Activated T-cell treated with anti-CD3 and anti-CD28 coated beads, Interleukin-2, amount 50 U/mL, for 72 hours (primary cell): ENCODE results near the gene MAGEA11. TPM values are rescaled to one million over a fixed set of nuclear protein-coding genes. Genes with fewer than 3 reads are reported as not detected.
"Not testable (repeated sequence)": the region's sequence is repeated elsewhere in the genome, so short reads cannot be mapped to it uniquely, and the experiment has no call there.

ENCODE experiments used
- ATAC-seq, 2 donors: fragments of 150-1000 bp; cut with Tn5 transposase; replicated peaks in 1 of 2; 2 replicates each; pipeline ENCODE4 v1.10.0; 2021; ENCODE audit warnings: moderate library complexity in 2 of 2, mild to moderate bottlenecking in 1 of 2
- DNase-seq, 2 donors: peaks; one replicate each; pipeline ENCODE4 v3.0.0; 2021 to 2022; ENCODE audit warnings: mixed read lengths in 1 of 2
- H3K27ac Mint-ChIP-seq: one replicate; pipeline ENCODE4 v1.8.0; 2022; ENCODE audit warnings: mild to moderate bottlenecking, moderate library complexity, mixed read lengths
- H3K27me3 Mint-ChIP-seq: one replicate; pipeline ENCODE4 v1.8.0; 2022; ENCODE audit warnings: low read depth, mixed read lengths
- H3K36me3 Mint-ChIP-seq, 2 donors: one replicate each; pipeline ENCODE4 v1.8.0; 2022; ENCODE audit warnings: mixed read lengths in 2 of 2, mild to moderate bottlenecking in 1 of 2; ENCODE audit not compliant: insufficient read depth in 2 of 2
- H3K4me1 Mint-ChIP-seq: one replicate; pipeline ENCODE4 v1.8.0; 2022; ENCODE audit warnings: low read depth, mixed read lengths
- H3K4me3 Mint-ChIP-seq, 2 donors: one replicate each; pipeline ENCODE4 v1.8.0; 2022; ENCODE audit warnings: mild to moderate bottlenecking in 2 of 2, mixed read lengths in 2 of 2, moderate library complexity in 2 of 2
- H3K9me3 Mint-ChIP-seq, 2 donors: one replicate each; pipeline ENCODE4 v1.8.0; 2022; ENCODE audit warnings: mixed read lengths in 2 of 2
- total RNA-seq, 2 donors: library from RNA; stranded (reverse); gene quantifications; one replicate each; pipeline ENCODE4 v1.2.3, GENCODE V29; 2022

MAGEA11 gene
- not detected for total RNA-seq

- Mint-ChIP-seq H3K4me1 (no peaks in the 10 kb centered on the region), H3K27ac (no peak within 1 kb of the TSS), H3K36me3 (no peaks in the 10 kb centered on the region), H3K4me3 (no peak within 1 kb of the TSS), H3K9me3 (no peaks in the 10 kb centered on the region), H3K27me3 (peaks cover 6% of the 10 kb centered on the region)
- ATAC-seq = no peak
- no peak for DNase-seq
These were observed at the start of gene MAGEA11 for GRCh38 chrX:149711545-149712236. Gene MAGEA11, plus strand, starts transcription at chrX:149712060. Its CDS starts 1,100 bp downstream, at chrX:149713160.

DNA sequence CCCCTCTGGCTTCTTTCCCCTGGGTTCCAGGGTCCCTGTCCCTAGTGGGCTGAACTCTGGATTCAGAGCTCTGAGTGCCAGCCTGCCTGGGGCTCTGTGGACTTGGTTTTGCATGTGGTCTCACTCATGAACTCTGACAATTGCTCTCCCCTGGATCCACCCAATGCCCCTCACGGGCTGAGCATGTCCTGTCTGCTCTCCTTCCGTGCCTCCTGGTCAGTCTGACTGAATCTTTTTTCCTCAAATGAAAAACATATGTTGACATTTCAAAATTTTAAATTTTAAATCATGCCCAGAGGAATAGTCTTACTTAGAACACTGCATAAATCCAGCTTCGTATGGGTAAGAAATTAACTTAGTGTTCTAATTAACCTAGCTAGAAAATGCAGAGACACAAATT is 36.8 kb upstream of the MAGEA11 start:
- DNase-seq, H3K36me3 Mint-ChIP-seq, H3K4me3 Mint-ChIP-seq: not testable (repeated sequence)

GRCh38 chrX:149675554-149675953 is 36.3 kb upstream of the MAGEA11 start:
- not testable (repeated sequence) for H3K36me3 Mint-ChIP-seq, H3K4me3 Mint-ChIP-seq, H3K27me3 Mint-ChIP-seq, H3K9me3 Mint-ChIP-seq, H3K27ac Mint-ChIP-seq, H3K4me1 Mint-ChIP-seq, DNase-seq, ATAC-seq

More for the DNA sequence above, 36.8 kb upstream of the MAGEA11 start:
- not testable (repeated sequence) for H3K27ac Mint-ChIP-seq, H3K9me3 Mint-ChIP-seq, H3K27me3 Mint-ChIP-seq, ATAC-seq, H3K4me1 Mint-ChIP-seq

DNA sequence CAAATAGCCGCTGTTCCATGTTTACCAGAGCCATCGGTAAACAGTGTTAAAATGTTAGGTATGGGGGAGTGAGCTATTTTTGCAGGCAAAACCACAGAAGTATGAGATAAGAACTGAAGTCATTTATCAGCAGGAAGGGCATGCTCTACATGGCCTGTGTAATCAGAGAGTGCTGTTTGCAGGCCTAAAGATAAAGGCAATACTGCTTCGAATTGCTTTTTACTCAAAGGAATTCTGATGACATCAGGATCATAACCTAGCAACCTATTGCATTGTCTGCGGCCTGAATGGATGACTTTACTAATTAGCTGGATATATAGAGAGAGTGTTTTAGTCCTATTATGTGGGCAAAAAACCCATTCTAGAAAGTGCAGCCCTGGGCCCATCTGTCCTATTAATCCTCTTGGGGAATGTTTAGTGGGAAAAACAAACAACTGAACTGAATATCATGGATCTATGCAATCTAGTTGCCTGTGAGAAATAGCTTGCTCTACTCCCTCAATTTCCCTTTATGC is 32.6 kb upstream of the MAGEA11 start:
- not testable (repeated sequence) for H3K27me3 Mint-ChIP-seq

GRCh38 chrX:149681182-149681581 is 30.7 kb upstream of the MAGEA11 start:
- H3K27me3 Mint-ChIP-seq = peaks cover 16% of the 10 kb centered on the region
- ATAC-seq = no peak
- no peak overlapping the region for H3K27ac Mint-ChIP-seq
- no peak for DNase-seq
- H3K9me3 Mint-ChIP-seq = no peaks in the 10 kb centered on the region
- no peak overlapping the region for H3K4me3 Mint-ChIP-seq
- H3K36me3 Mint-ChIP-seq = no peaks in the 10 kb centered on the region
- no peaks in the 10 kb centered on the region for H3K4me1 Mint-ChIP-seq

More for the DNA sequence above, 32.6 kb upstream of the MAGEA11 start:
- not testable (repeated sequence) for DNase-seq, H3K9me3 Mint-ChIP-seq, H3K4me3 Mint-ChIP-seq, H3K4me1 Mint-ChIP-seq, H3K36me3 Mint-ChIP-seq, ATAC-seq, H3K27ac Mint-ChIP-seq

- no peak for DNase-seq
- H3K4me1 Mint-ChIP-seq = no peaks in the 10 kb centered on the region
- H3K27ac Mint-ChIP-seq = no peak overlapping the region
- ATAC-seq = no peak
- H3K4me3 Mint-ChIP-seq = no peak overlapping the region
- no peaks in the 10 kb centered on the region for H3K9me3 Mint-ChIP-seq
- peaks cover 25% of the 10 kb centered on the region for H3K27me3 Mint-ChIP-seq
- no peaks in the 10 kb centered on the region for H3K36me3 Mint-ChIP-seq
These were observed 29.8 kb upstream of the MAGEA11 start for GRCh38 chrX:149682031-149682430.

DNA sequence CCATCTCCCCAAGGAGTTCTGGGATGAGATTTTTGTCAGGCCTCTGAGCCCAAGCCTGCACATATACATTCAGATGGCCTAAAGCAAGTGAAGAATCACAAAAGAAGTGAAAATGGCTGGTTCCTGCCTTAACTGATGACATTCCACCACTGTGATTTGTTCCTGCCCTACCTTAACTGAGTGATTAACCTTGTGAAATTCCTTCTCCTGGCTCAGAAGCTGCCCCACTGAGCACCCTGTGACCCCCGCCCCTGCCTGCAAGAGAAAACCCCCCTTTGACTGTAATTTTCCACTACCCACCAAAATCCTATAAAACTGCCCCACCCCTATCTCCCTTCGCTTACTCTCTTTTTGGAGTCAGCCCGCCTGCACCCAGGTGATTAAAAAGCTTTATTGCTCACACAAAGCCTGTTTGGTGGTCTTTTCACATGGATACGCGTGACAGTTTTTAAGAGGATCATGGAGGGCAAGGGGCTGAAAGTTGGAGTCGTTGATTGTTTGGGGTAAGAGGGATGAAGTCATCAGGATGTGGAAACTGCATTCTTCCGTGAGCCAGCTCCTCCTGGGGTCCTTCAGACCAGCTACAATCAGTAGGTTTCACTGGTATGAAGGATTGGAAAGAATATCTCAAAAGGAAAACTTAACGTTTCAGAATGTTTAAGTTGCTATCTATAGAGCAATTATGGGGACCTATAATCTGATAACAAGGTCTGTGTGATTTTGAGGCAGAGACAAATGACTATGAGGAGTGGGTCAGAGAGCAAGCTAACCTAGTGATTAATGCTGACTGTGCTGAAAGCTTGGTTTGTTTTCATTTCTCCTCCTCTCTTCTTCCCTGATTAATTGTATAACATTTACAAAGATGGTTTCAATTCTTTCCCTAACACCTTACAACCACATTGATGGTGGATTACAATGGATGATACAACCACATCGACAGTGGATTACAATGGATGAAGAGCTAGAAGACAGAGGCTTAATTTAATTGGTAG is 28.6 kb upstream of the MAGEA11 start:
- no peak for DNase-seq
- Mint-ChIP-seq H3K36me3 (no peaks in the 10 kb centered on the region), H3K27ac (no peak overlapping the region), H3K9me3 (no peaks in the 10 kb centered on the region), H3K4me3 (no peak overlapping the region), H3K4me1 (no peaks in the 10 kb centered on the region), H3K27me3 (peaks cover 31% of the 10 kb centered on the region)
- ATAC-seq = no peak

GRCh38 chrX:149683966-149684730 is 27.7 kb upstream of the MAGEA11 start:
- Mint-ChIP-seq H3K27me3 (peaks cover 40% of the 10 kb centered on the region), H3K4me3 (no peak overlapping the region), H3K9me3 (no peaks in the 10 kb centered on the region), H3K36me3 (no peaks in the 10 kb centered on the region), H3K4me1 (no peaks in the 10 kb centered on the region), H3K27ac (no peak overlapping the region)
- ATAC-seq (no peak), DNase-seq (no peak)

DNA sequence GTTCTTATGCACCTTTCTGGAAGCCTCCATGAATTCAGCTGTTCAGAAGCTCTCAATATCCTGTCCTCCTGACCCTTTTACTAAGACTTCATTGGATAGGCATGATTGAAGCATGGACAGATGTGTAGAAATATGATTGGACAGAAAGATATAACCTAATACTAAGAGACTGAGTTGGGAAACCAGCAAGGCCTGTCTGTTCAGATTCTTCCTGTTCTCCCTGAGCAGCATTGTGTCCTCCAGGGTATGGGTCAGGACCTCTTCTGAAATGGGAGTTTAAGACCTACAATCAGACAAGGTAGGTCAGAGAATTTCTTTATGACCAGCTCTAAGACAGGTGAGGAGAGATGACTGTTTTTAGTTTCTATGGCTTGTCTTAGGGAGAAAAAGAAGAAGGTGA is 23.9 kb upstream of the MAGEA11 start:
- Mint-ChIP-seq H3K4me1 (no peaks in the 10 kb centered on the region), H3K27ac (no peak overlapping the region), H3K4me3 (no peak overlapping the region), H3K36me3 (no peaks in the 10 kb centered on the region), H3K9me3 (peaks cover 0 to 2% of the 10 kb centered on the region in 2 donors), H3K27me3 (peaks cover 72% of the 10 kb centered on the region)
- ATAC-seq = no peak
- DNase-seq = no peak

- ATAC-seq (no peak), DNase-seq (no peak)
- H3K27me3 Mint-ChIP-seq = peaks cover 76% of the 10 kb centered on the region
- no peak overlapping the region for H3K4me3 Mint-ChIP-seq
- H3K9me3 Mint-ChIP-seq = peaks cover 2 to 3% of the 10 kb centered on the region in 2 donors
- H3K36me3 Mint-ChIP-seq = peaks cover 0 to 2% of the 10 kb centered on the region in 2 donors
- no peak overlapping the region for H3K27ac Mint-ChIP-seq
- H3K4me1 Mint-ChIP-seq = no peaks in the 10 kb centered on the region
These were observed 23.3 kb upstream of the MAGEA11 start for GRCh38 chrX:149688552-149688951.

- peaks cover 2 to 5% of the 10 kb centered on the region in 2 donors for H3K9me3 Mint-ChIP-seq
- H3K4me3 Mint-ChIP-seq = no peak overlapping the region
- H3K27ac Mint-ChIP-seq = no peak overlapping the region
- peaks cover 0 to 4% of the 10 kb centered on the region in 2 donors for H3K36me3 Mint-ChIP-seq
- no peak for DNase-seq
- no peak for ATAC-seq
- peaks cover 79% of the 10 kb centered on the region for H3K27me3 Mint-ChIP-seq
- no peaks in the 10 kb centered on the region for H3K4me1 Mint-ChIP-seq
These were observed 20.1 kb upstream of the MAGEA11 start for GRCh38 chrX:149691794-149692193.

DNA sequence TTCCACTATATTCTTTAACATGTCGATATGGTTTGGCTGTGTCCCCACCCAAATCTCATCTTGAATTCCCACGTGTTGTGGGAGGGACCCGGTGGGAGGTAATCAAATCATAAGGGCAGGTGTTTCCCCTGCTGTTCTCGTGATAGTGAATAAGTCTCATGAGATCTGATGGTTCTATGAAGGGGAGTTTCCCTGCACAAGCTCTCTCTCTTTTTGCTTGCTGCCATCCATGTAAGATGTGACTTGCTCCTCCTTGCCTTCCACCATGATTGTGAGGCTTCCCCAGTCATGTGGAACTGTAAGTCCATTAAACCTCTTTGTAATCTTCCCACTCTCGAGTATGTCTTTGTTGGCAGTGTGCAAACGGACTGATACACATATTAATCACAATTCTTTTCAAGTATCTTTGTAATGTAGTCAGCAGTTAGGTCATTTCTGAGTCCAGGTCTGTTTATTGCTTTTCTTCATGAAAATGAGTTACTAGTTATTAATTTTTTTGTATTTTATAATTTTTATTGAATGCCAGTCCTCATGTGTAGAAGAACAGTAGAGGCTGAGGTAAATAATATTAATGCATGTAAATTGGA is 19.1 kb upstream of the MAGEA11 start:
- ATAC-seq, H3K4me1 Mint-ChIP-seq, DNase-seq, H3K4me3 Mint-ChIP-seq, H3K27ac Mint-ChIP-seq, H3K9me3 Mint-ChIP-seq, H3K36me3 Mint-ChIP-seq: not testable (repeated sequence)
- peaks cover 79% of the 10 kb centered on the region for H3K27me3 Mint-ChIP-seq
